ENCODE measurements around the gene OR4N5.
"Not testable (repeated sequence)": the region's sequence is repeated elsewhere in the genome, so short reads cannot be mapped to it uniquely, and the experiment has no call there.

The OR4N5 gene

DNA sequence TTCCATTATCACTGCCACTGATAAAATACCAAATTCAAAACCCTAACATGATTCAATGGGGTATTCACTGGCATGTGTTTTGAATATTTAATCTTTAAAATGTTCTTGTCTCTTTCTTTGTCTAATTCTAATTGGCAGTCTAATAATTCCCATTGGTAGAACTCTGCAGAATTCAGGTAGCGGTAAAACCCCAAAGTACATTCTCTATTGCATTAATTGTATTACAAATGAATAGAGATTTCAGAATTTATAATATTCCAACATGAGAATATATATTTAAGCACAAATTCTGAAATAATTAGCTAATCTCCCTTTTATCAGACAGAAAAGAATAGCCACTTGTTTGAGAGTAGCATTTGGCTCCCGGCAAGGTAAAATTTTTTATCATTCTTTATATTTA is at the start of gene OR4N5:
TSS of gene OR4N5 (plus strand) at position 301 of the 400 bp plus-strand sequence. CDS start 4,916 bp downstream, outside the sequence.
- DNase-seq (ENCODE audit: low spot score) = no peak

DNA sequence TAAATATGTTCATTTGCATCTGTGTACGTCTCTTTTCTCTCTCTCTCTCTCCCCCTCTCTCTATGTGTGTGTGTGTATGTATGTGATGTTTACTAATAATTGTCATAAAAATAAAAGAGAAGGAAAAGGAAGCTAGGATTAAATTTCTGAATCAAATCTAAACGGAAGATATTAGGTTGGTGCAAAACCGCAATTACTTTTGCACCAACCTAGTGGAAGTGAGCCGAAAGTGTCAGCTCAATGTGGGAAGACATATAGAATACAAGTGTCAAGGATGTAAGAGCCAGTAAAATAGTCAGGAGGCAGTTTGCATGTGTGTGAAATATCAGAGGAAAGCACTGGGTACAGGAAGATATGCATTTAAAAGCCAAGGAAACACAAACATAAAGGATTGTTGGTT is 46.6 kb upstream of the OR4N5 start:
- DNase-seq (ENCODE audit: low spot score) = no peak

DNA sequence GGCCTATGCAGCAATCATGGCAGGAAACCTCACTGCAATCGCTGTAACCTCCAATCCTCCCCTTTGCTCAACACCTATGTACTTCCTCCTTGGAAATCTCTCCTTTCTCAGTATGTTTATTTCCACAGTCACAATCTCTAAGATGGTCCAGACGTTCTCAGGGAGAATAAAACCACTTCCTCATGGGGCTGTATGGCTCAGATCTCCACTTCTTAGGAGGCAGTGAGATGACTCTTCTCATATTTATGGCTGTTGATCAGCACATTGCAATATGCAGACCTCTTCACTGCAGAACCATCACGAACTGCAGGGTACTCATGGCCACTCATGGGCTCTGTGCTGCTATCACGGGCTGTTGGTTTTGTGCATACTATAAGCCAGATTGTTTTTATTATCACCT is 45.2 kb upstream of the OR4N5 start:
- no peak for DNase-seq (ENCODE audit: low spot score)

- not testable (repeated sequence) for DNase-seq (ENCODE audit: low spot score)
Measured at GRCh38 chr14:20098926-20099770, 39.5 kb upstream of the OR4N5 start.

- DNase-seq (ENCODE audit: low spot score) = no peak
Measured at GRCh38 chr14:20110438-20110837, 28.2 kb upstream of the OR4N5 start, which contains the start of gene OR4K17. Gene OR4K17 (plus strand): TSS chr14:20110739. CDS start chr14:20117500, 6,761 bp downstream.

DNA sequence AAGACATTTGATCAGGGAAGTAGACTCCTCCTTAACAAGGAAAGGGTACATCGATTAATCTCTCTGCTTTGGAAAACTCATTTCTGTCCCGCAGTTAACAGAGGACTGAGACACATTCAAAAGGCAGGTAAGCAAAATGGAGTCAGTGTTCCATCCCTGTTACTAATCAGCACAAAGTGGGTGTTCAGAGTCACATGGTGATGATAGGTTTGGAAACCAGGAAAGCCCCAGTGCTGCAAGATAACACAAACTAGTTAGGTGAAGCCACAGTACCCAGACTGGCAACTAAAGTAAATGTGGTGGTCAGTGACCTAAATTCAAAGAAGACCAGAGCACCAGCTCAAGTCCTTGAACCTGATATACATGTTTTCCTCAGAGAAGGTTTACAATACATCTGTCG is 26.3 kb upstream of the OR4N5 start:
- no peak for DNase-seq (ENCODE audit: low spot score)

GRCh38 chr14:20116748-20117147 is 21.9 kb upstream of the OR4N5 start:
- no peak for DNase-seq (ENCODE audit: low spot score)

GRCh38 chr14:20118795-20119194 is 19.8 kb upstream of the OR4N5 start:
- DNase-seq (ENCODE audit: low spot score) = no peak

DNA sequence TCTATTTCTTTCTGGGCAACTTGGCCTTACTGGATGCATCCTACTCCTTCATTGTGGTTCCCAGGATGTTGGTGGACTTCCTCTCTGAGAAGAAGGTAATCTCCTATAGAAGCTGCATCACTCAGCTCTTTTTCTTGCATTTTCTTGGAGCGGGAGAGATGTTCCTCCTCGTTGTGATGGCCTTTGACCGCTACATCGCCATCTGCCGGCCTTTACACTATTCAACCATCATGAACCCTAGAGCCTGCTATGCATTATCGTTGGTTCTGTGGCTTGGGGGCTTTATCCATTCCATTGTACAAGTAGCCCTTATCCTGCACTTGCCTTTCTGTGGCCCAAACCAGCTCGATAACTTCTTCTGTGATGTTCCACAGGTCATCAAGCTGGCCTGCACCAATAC is 5.3 kb downstream of the OR4N5 start:
- no peak for DNase-seq (ENCODE audit: low spot score)

DNA sequence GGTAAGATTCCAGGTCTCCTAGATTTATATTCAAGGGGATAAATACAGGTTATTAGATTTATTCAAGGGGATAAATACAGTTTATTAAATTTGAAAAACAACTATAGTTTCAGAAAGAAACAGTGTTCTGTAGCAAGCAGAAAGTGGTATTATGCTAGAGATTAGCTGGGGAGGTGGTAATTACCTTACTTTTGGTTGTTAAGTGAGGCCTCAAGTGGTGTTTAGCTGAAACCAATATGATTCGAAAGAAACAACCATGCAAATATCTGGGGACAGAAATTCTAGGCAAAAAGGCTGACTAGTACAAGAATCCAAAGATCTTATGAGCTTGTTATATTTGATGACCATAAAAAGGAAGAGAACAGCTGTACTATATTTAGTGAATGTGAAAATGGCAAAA is 6.2 kb downstream of the OR4N5 start:
- no peak for DNase-seq (ENCODE audit: low spot score)

DNA sequence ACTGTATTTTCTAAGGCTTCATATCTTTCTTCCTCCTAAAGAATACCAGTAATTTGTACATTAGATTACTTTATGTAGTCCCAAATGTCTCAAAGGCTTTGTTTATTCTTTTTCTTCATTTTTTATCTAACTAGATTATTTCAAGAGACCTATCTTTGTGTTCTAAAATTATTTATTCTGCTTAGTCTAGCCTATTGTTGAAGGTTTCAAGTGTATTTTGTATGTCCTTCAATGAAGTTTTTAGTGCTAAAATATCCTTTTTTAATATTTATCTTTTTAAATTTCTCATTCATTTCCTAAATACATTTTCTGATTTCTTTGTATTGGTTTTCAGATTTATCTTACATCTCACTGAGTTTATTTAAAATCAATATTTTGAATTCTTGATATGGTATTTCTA is 25.8 kb downstream of the OR4N5 start:
- DNase-seq (ENCODE audit: low spot score) = no peak

- DNase-seq (ENCODE audit: low spot score) = no peak
Measured at GRCh38 chr14:20167091-20167490, 28.5 kb downstream of the OR4N5 start.

DNA sequence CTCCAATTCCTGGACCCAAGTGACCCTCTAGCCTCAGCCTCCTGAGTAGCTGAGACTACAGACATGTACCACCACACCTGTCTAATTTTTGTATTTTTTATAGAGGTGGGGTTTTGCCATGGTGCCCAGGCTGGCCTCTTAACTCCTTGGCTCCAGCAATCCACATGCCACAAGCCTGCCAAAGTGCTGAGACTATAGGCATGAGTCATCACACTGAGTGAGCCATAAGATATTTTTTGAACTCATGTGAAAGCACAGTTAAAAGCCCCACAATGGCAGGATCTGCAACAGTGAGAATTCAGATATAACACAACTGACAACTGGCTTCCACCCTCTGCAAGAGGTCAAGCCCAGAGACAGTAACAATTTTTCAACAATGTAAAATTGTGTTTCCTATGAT is 31.2 kb downstream of the OR4N5 start:
- DNase-seq (ENCODE audit: low spot score) = not testable (repeated sequence)

DNA sequence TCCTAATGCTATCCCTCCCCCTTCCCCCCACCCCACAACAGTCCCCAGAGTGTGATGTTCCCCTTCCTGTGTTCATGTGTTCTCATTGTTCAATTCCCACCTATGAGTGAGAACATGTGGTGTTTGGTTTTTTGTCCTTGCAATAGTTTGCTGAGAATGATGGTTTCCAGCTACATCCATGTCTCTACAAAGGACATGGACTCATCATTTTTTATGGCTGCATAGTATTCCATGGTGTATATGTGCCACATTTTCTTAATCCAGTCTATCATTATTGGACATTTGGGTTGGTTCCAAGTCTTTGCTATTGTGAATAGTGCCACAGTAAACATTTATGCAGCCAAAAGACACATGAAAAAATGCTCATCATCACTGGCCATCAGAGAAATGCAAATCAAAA is 35.6 kb downstream of the OR4N5 start:
- not testable (repeated sequence) for DNase-seq (ENCODE audit: low spot score)

DNA sequence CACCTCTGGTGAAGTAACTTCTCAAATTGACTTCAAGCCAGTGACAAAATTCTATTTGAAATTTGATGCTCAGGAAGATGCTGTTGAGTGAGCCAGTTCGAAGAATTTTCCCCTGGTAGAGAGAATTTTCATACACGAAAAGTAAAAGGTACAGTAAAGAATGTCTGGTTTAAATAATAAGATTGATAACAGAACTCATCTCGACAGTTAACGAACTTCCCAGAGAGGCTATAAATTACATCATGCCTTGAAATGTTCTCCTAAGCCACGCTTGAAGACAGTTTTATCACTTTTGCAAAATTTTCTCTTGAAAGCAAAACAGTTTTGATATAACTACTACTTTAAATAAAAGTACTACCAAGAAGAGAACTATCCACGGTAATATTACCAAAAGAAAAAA is 37.7 kb downstream of the OR4N5 start:
- no peak for DNase-seq (ENCODE audit: low spot score)

DNA sequence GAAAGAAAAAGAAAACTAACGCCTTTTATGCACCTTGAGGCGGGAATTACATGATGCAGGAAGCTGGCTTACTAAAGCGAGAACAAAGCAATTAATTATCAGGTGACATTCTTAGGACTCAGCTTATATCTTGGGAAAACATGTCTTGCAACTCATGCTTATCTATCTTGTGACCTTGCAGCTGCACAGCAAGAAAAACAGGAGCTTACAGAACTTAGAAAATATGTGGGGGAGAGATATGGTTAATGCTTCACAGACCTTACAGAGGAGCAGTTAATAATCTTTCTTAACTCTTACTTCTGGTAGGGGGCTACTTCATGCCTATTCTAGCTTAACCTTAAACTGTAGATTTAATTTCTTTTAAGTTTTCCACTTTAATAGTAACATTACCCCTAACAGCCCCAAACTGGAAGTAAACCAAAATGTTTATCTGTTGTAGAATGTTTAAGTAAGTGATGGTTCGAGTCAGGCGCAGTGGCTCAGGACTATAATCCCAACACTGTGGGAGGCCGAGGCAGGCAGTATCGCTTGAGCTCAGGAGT is 38.9 kb downstream of the OR4N5 start:
- DNase-seq (ENCODE audit: low spot score) = no peak

DNA sequence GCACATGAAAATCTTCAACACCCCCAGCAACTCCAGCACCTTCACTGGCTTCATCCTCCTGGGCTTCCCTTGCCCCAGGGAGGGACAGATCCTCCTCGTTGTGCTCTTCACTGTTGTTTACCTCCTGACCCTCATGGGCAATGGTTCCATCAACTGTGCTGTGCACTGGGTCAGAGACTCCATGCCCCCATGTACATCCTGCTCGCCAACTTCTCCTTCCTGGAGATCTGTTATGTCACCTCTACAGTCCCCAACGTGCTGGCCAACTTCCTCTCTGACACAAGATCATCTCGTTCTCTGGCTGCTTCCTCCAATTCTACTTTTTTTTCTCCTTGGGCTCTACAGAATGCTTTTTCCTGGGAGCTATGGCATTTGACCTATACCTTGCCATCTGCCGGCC is 40.6 kb downstream of the OR4N5 start:
- DNase-seq (ENCODE audit: low spot score) = no peak

- no peak for DNase-seq (ENCODE audit: low spot score)
Measured at GRCh38 chr14:20179880-20180279, 41.3 kb downstream of the OR4N5 start.

GRCh38 chr14:20180486-20180885 is 41.9 kb downstream of the OR4N5 start:
- no peak for DNase-seq (ENCODE audit: low spot score)

GRCh38 chr14:20184181-20184580 is 45.6 kb downstream of the OR4N5 start:
- DNase-seq (ENCODE audit: low spot score) = no peak

DNA sequence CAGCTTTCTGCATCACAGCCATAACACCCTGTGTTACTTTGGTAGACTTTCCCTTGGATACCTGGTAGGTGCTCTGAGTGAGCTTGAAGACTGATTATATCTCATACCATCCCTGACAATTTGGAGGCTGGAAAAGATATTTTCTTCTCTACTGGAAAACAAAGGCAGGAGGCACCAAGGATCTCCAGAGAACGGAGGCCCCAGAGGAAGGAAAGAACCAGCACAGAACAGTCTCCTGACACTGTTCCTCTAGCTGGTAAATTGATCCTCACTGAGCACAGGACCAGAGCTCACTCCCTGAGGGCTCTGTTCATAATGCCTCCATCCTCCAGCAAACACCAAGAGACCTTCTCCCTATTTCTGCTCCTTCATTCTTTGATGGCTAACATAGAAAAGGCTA is 52.0 kb downstream of the OR4N5 start, which contains the start of gene OR11G2:
TSS of gene OR11G2 (plus strand) at position 301 of the 400 bp plus-strand sequence. CDS start 6,542 bp downstream, outside the sequence.
- DNase-seq (ENCODE audit: low spot score) = no peak

GRCh38 chr14:20191396-20191795 is 52.8 kb downstream of the OR4N5 start:
- no peak for DNase-seq (ENCODE audit: low spot score)

DNA sequence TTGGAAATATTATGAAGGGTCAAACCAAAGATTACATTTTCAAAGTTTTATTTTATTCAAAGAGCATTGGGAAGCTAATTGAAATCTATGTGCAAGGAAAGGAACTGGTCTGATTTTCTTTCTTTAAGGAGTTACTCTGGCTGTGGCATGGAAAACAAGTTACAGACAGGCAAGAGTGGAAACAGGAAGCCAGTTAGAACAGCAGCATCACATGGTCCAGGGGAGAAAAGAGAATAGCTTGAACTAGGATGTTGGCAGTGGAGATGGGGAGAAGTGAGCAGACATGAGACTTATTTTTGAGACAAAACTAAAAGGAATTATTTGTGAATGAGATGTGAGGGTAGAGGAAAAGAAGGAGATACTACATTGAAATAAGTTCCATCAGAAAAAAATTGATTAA is 55.5 kb downstream of the OR4N5 start:
- DNase-seq (ENCODE audit: low spot score) = no peak
